ENCODE results near the gene HIPK2.

DNA sequence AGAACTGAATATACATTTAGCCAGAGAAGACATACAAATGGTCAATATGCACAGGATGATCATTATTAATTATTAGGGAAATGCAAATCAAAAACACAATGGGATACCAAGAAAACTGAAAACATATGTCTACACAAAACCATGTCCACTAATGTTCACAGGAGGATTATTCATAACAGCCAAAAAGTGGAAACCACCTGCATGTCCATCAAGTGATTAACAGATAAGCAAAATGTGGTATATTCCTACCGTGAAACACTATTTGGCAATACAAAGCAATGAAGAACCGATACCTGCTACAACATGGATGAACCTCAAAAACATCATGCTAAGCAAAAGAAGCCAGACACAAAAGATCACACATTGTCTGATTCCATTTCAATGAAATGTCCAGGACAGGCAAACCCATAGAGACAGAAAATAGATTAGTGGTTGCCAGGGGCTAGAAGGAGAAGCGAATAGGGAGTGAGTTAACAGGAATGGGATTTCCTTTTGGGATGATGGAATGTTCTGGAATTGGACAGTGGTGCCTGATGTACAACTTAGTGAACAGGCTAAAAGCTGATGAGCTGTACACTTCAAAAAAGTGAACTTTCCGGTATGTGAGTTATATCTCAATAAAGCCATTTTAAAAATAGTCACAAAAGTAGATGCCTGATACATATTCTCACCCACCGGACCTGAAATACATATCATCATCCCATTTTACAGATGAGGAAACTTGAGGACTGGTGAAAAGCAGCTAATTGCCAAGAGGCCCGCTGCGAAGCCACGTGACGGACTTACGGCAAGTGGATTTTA lies 33.6 kb downstream of the HIPK2 start:
- TF ChIP-seq, protein P1, sequence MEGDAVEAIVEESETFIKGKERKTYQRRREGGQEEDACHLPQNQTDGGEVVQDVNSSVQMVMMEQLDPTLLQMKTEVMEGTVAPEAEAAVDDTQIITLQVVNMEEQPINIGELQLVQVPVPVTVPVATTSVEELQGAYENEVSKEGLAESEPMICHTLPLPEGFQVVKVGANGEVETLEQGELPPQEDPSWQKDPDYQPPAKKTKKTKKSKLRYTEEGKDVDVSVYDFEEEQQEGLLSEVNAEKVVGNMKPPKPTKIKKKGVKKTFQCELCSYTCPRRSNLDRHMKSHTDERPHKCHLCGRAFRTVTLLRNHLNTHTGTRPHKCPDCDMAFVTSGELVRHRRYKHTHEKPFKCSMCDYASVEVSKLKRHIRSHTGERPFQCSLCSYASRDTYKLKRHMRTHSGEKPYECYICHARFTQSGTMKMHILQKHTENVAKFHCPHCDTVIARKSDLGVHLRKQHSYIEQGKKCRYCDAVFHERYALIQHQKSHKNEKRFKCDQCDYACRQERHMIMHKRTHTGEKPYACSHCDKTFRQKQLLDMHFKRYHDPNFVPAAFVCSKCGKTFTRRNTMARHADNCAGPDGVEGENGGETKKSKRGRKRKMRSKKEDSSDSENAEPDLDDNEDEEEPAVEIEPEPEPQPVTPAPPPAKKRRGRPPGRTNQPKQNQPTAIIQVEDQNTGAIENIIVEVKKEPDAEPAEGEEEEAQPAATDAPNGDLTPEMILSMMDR (IDR thresholded peaks at IDR 0.05): no peak
- TF ChIP-seq POLR2A (IDR thresholded peaks at IDR 0.05) (no peak), EP300 (IDR thresholded peaks at IDR 0.05) (no peak)
